WI38 (cell line): Measurements from ENCODE around the gene GPR142.

Experiments
- H3K4me3 ChIP-seq: 2 replicates; pipeline ENCODE4 v1.5.1; 2011; ENCODE audit warnings: low read depth, mild to moderate bottlenecking, control low read depth, low read length
- CTCF ChIP-seq: IDR thresholded peaks from 2 replicates; pipeline ENCODE4 v1.5.1; 2012; ENCODE audit warnings: low read depth, mild to moderate bottlenecking, control low read depth, low read length

Gene GPR142

GRCh38 chr17:74407384-74407783, 40.1 kb downstream of the GPR142 start:
- TF ChIP-seq CTCF: no peak

GRCh38 chr17:74408262-74408661, 41.0 kb downstream of the GPR142 start:
- TF ChIP-seq CTCF: no peak
- H3K4me3 ChIP-seq: no peak overlapping the region

More at GRCh38 chr17:74407384-74407783, 40.1 kb downstream of the GPR142 start:
- no peak overlapping the region for H3K4me3 ChIP-seq

GRCh38 chr17:74408815-74409214, 41.5 kb downstream of the GPR142 start:
- TF ChIP-seq CTCF: no peak

GRCh38 chr17:74410001-74410443, 42.7 kb downstream of the GPR142 start:
- no peak overlapping the region for H3K4me3 ChIP-seq
- no peak for TF ChIP-seq CTCF

More at GRCh38 chr17:74408815-74409214, 41.5 kb downstream of the GPR142 start:
- H3K4me3 ChIP-seq: no peak overlapping the region

DNA sequence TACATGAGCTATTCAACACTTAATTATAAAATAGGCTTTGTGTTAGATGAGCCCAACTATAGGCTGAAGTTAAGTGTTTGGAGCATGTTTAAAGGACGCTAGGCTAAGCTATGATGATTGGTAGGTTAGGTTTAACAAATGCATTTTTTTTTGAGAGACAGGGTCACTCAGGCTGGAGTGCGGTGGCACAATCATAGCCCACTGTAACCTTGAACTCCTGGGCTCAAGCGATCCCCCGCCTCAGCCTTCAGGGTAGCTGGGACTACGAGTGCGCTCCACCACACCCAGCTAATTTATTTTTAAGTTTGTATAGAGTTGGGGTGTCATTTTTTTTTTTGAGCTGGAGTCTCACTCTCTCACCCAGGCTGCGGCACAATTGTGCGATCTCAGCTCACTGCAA, 45.3 kb downstream of the GPR142 start:
- no peak for TF ChIP-seq CTCF
- no peak overlapping the region for H3K4me3 ChIP-seq

- no peak for TF ChIP-seq CTCF
- H3K4me3 ChIP-seq: no peak overlapping the region
Observed at GRCh38 chr17:74413491-74413890, 46.2 kb downstream of the GPR142 start.

DNA sequence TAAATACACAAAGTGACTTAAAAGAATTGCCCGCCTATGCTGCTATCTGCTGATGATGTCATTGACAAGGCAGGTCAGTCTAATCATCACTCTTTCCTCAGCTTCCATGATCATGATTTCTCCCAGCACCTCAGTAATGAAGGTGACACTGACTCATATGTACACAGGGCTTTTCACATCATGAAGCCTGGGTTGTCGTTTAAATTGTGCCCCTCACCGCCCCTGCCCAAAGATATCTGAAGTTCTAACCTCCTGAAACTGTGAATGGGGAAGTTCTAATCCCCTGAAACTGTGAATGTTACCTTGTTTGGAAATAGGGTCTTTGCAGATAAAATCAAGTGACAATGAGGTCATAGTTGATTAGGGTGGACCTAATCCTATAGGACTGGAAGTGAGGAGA, 47.2 kb downstream of the GPR142 start:
- H3K4me3 ChIP-seq: no peak overlapping the region
- no peak for TF ChIP-seq CTCF
